Measurements from ENCODE around the gene ZNF135.

Gene ZNF135

GRCh38 chr19:58097349-58097748 is 38.3 kb downstream of the ZNF135 start:
- in situ Hi-C loops (cut with HindIII; ENCODE audit: low sequenced_read_pairs), result no loop called here
- H3K4me3 ChIP-seq (ENCODE audit: low read depth, low read length), result peak overlapping the region; percentile 96
- DNase-seq (ENCODE audit: low read depth), result no peak
- TF ChIP-seq, protein P1, sequence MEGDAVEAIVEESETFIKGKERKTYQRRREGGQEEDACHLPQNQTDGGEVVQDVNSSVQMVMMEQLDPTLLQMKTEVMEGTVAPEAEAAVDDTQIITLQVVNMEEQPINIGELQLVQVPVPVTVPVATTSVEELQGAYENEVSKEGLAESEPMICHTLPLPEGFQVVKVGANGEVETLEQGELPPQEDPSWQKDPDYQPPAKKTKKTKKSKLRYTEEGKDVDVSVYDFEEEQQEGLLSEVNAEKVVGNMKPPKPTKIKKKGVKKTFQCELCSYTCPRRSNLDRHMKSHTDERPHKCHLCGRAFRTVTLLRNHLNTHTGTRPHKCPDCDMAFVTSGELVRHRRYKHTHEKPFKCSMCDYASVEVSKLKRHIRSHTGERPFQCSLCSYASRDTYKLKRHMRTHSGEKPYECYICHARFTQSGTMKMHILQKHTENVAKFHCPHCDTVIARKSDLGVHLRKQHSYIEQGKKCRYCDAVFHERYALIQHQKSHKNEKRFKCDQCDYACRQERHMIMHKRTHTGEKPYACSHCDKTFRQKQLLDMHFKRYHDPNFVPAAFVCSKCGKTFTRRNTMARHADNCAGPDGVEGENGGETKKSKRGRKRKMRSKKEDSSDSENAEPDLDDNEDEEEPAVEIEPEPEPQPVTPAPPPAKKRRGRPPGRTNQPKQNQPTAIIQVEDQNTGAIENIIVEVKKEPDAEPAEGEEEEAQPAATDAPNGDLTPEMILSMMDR (IDR thresholded peaks at IDR 0.05; ENCODE audit: low read depth, low read length, missing control alignments), result no peak

DNA sequence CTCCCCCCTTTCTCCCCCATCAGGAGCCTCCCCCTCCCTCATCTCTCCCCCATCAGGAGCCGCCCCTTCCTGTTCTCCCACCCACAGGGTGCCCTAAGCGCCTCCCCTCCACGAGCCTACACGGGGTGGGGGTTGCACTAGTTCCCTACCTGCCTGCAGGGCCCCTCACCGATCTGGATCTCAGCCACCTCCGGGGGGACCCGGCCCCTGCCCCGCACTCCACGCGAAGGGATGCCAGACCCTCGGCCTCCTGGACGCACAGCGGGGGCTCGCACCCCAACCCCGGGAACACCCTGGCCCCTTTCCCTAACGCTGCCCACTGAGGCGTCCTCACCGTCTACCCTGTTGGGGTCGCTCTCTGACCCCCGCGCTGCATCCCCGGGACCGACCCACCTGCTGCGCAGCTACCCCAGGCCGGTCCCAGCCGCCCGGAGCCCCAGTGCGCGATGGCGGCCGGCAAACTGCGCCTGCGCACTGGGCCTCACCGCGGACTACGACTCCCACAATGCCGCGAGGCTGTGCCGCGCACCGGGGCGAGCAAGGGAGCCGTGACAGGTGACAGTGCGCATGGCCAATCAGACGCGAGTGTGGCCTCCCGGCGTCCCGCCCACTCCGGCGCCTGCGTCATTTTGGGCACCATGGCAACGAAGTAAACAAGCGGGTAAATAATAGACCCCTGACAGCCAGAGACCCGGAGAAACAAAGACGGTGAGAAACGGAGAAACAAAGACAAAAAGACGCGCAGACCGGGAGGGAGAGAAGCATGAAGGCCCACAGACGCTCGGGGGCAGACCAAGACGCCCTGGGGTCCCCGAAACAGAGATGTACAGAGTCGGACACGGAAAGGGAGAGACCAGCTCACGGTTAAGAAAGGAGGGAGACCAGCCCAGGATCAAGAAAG is 38.9 kb downstream of the ZNF135 start, which contains the start of gene ZSCAN18:
TSS of gene ZSCAN18 (minus strand) at position 451 of the 901 bp plus-strand sequence. CDS start 7,964 bp downstream, outside the sequence.
- peak; percentile 95 for DNase-seq (ENCODE audit: low read depth)
- in situ Hi-C loops (cut with HindIII; ENCODE audit: low sequenced_read_pairs), result no loop called here
- H3K4me3 ChIP-seq (ENCODE audit: low read depth, low read length), result peak within 1 kb of the TSS; percentile 96
- TF ChIP-seq, protein P1 (IDR thresholded peaks at IDR 0.05; ENCODE audit: low read depth, low read length, missing control alignments), result no peak

- DNase-seq (ENCODE audit: low read depth), result no peak
- TF ChIP-seq, protein P1 (IDR thresholded peaks at IDR 0.05; ENCODE audit: low read depth, low read length, missing control alignments), result no peak
- in situ Hi-C loops (cut with HindIII; ENCODE audit: low sequenced_read_pairs), result no loop called here
- H3K4me3 ChIP-seq (ENCODE audit: low read depth, low read length), result peak overlapping the region; percentile 96
Observed at GRCh38 chr19:58098682-58098998, 39.6 kb downstream of the ZNF135 start.

DNA sequence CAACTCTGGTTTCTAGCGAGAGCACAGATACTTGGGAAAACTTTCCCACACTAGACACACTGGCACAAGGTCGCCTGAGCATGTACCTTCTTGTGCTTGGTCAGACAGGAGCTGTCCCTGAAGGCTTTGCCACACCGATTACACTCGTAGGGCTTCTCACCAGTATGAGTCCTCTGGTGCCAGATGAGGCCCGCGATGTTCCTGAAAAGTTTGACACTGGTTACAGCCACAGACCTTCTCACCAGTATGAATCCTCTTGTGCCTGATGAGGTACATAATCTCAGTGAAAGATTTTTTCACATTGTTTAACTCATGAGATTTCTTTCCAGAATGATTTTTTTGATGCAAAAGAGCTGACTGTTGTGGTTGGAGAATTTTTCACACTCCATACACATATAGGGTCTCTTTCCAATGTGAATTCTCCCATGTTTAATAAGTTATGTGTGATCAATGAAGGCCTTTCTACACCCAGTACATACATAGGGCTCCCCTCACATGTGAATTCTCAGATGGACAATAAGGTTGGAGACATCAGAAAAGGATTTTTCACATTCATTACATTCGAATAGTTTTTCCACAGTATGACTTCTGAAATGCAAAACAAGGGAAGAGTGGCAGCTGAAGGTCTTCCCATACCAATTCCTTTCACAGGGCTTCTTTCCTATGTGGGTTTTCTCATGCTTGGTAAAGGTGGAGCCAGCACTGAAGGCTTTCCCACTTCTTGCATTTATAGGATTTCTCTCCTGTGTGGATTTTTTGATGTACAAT is 48.9 kb downstream of the ZNF135 start:
- in situ Hi-C loops (cut with HindIII; ENCODE audit: low sequenced_read_pairs), result no loop called here
- no peak overlapping the region for H3K4me3 ChIP-seq (ENCODE audit: low read depth, low read length)

GRCh38 chr19:58108546-58108817 is 49.4 kb downstream of the ZNF135 start:
- H3K4me3 ChIP-seq (ENCODE audit: low read depth, low read length), result no peak overlapping the region
- in situ Hi-C loops (cut with HindIII; ENCODE audit: low sequenced_read_pairs), result no loop called here
- TF ChIP-seq, protein P1 (IDR thresholded peaks at IDR 0.05; ENCODE audit: low read depth, low read length, missing control alignments), result no peak
- no peak for DNase-seq (ENCODE audit: low read depth)

More for the DNA sequence above, 48.9 kb downstream of the ZNF135 start:
- no peak for DNase-seq (ENCODE audit: low read depth)
- TF ChIP-seq, protein P1 (IDR thresholded peaks at IDR 0.05; ENCODE audit: low read depth, low read length, missing control alignments), result no peak

- H3K4me3 ChIP-seq (ENCODE audit: low read depth, low read length), result no peak overlapping the region
- no peak for DNase-seq (ENCODE audit: low read depth)
- TF ChIP-seq, protein P1 (IDR thresholded peaks at IDR 0.05; ENCODE audit: low read depth, low read length, missing control alignments), result no peak
- in situ Hi-C loops (cut with HindIII; ENCODE audit: low sequenced_read_pairs), result no loop called here
Observed at GRCh38 chr19:58117841-58118575, 58.9 kb downstream of the ZNF135 start.
